MM.1S (cell line): ENCODE data around the gene C1orf74.

Source experiments
- DNase-seq: peaks from one replicate; pipeline ENCODE4 v3.0.0-alpha.2; 2015
- H2AFZ ChIP-seq: fragments of 300-600 bp; sonication (generic); 2 replicates; pipeline ENCODE4 v1.6.0; 2016; ENCODE audit warnings: antibody characterized with exemption, low read length
- H3F3A ChIP-seq: fragments of 300-600 bp; sonication (generic); 2 replicates; pipeline ENCODE4 v1.6.1; 2016; ENCODE audit warnings: mild to moderate bottlenecking, antibody characterized with exemption, low read length, moderate library complexity, mixed read lengths; ENCODE audit not compliant: insufficient read depth
- H3K27ac ChIP-seq: fragments of 300-600 bp; sonication (generic); 2 replicates; pipeline ENCODE4 v1.5.1; 2016; ENCODE audit warnings: mild to moderate bottlenecking, low read length
- H3K27me3 ChIP-seq: fragments of 300-600 bp; sonication (generic); replicated peaks from 2 replicates; pipeline ENCODE4 v1.6.0; 2016; ENCODE audit warnings: low read length; ENCODE audit not compliant: insufficient read depth
- H3K36me3 ChIP-seq: fragments of 300-600 bp; sonication (generic); replicated peaks from 2 replicates; pipeline ENCODE4 v1.6.1; 2016; ENCODE audit warnings: mild to moderate bottlenecking, low read length, mixed read lengths; ENCODE audit not compliant: insufficient read depth
- H3K4me1 ChIP-seq: fragments of 300-600 bp; sonication (generic); 2 replicates; pipeline ENCODE4 v1.6.1; 2016; ENCODE audit warnings: low read length, mixed read lengths
- H3K4me2 ChIP-seq: fragments of 300-600 bp; sonication (generic); 2 replicates; pipeline ENCODE4 v1.6.0; 2016; ENCODE audit warnings: low read depth, low read length
- H3K4me3 ChIP-seq: fragments of 300-600 bp; sonication (generic); 2 replicates; pipeline ENCODE4 v1.5.1; 2016; ENCODE audit warnings: low read length, mixed read lengths
- H3K79me2 ChIP-seq: fragments of 300-600 bp; sonication (generic); 2 replicates; pipeline ENCODE4 v1.6.1; 2016; ENCODE audit warnings: mixed run types, low read length, mixed read lengths
- H3K9ac ChIP-seq: fragments of 300-600 bp; sonication (generic); 2 replicates; pipeline ENCODE4 v1.6.1; 2016; ENCODE audit warnings: low read length, mixed read lengths
- H3K9me2 ChIP-seq: fragments of 300-600 bp; sonication (generic); replicated peaks from 2 replicates; pipeline ENCODE4 v1.6.1; 2016; ENCODE audit warnings: mild to moderate bottlenecking, low read length, mixed read lengths; ENCODE audit not compliant: insufficient read depth
- H3K9me3 ChIP-seq: fragments of 300-600 bp; sonication (generic); replicated peaks from 2 replicates; pipeline ENCODE4 v1.6.1; 2016; ENCODE audit warnings: mild to moderate bottlenecking, low read length, mixed read lengths; ENCODE audit not compliant: insufficient read depth
- H4K20me1 ChIP-seq: fragments of 300-600 bp; sonication (generic); 2 replicates; pipeline ENCODE4 v1.6.1; 2016; ENCODE audit warnings: mild to moderate bottlenecking, low read length, moderate library complexity, mixed read lengths; ENCODE audit not compliant: insufficient read depth
- CTCF ChIP-seq: fragments of 300-600 bp; sonication (generic); IDR thresholded peaks from 2 replicates; pipeline ENCODE4 v1.5.1; 2016; ENCODE audit warnings: antibody characterized with exemption, low read length, mixed read lengths
- EZH2 ChIP-seq: fragments of 300-600 bp; sonication (generic); optimal IDR thresholded peaks from 2 replicates; pipeline ENCODE3; 2017; ENCODE audit warnings: low read depth, mild to moderate bottlenecking, antibody characterized with exemption, low read length, mixed read lengths
- EZH2phosphoT487 ChIP-seq: fragments of 300-600 bp; sonication (generic); IDR thresholded peaks from 2 replicates; pipeline ENCODE4 v1.6.1; 2018; ENCODE audit warnings: antibody characterized with exemption, low read length

The C1orf74 gene

GRCh38 chr1:209778102-209778501 is 6.3 kb downstream of the C1orf74 start:
- H3K79me2 ChIP-seq, result peaks cover 3% of the 10 kb centered on the region; the same call in 1 of the 2 replicates
- H2AFZ ChIP-seq, result no peak overlapping the region
- no peak for DNase-seq
- no peaks in the 10 kb centered on the region for H3K9me2 ChIP-seq
- H3K4me1 ChIP-seq, result peaks cover 25% of the 10 kb centered on the region
- H3K9me3 ChIP-seq, result no peaks in the 10 kb centered on the region
- H3K27me3 ChIP-seq, result no peaks in the 10 kb centered on the region
- H3K4me3 ChIP-seq, result no peak overlapping the region
- no peak for TF ChIP-seq EZH2phosphoT487
- no peak for TF ChIP-seq CTCF
- no peak for TF ChIP-seq EZH2
- peaks cover 19% of the 10 kb centered on the region; the same call in 1 of the 2 replicates for H3K36me3 ChIP-seq
- no peak overlapping the region for H3K4me2 ChIP-seq
- H3K9ac ChIP-seq, result no peak overlapping the region
- peaks cover 10% of the 10 kb centered on the region; the same call in 1 of the 2 replicates for H3F3A ChIP-seq
- H4K20me1 ChIP-seq, result no peaks in the 10 kb centered on the region
- H3K27ac ChIP-seq, result no peak overlapping the region

- Histone ChIP-seq H4K20me1 (no peaks in the 10 kb centered on the region), H3K79me2 (peaks cover 3% of the 10 kb centered on the region; the same call in 1 of the 2 replicates), H3K4me2 (no peak overlapping the region), H3K4me1 (peaks cover 25% of the 10 kb centered on the region), H3K9ac (no peak overlapping the region), H3K27ac (no peak overlapping the region), H3K4me3 (no peak overlapping the region), H3F3A (peaks cover 10% of the 10 kb centered on the region; the same call in 1 of the 2 replicates), H2AFZ (no peak overlapping the region), H3K27me3 (no peaks in the 10 kb centered on the region), H3K9me2 (no peaks in the 10 kb centered on the region), H3K36me3 (peaks cover 19% of the 10 kb centered on the region; the same call in 1 of the 2 replicates), H3K9me3 (no peaks in the 10 kb centered on the region)
- TF ChIP-seq CTCF (no peak), EZH2phosphoT487 (no peak), EZH2 (no peak)
- DNase-seq, result no peak
Measured at GRCh38 chr1:209777587-209777986, 6.8 kb downstream of the C1orf74 start.

GRCh38 chr1:209775678-209776077 is 8.7 kb downstream of the C1orf74 start:
- peaks cover 9% of the 10 kb centered on the region for H3K79me2 ChIP-seq
- DNase-seq, result no peak
- no peaks in the 10 kb centered on the region for H3K27me3 ChIP-seq
- no peak overlapping the region for H3K9ac ChIP-seq
- H3F3A ChIP-seq, result peaks cover 4% of the 10 kb centered on the region; the same call in 1 of the 2 replicates
- H3K9me3 ChIP-seq, result no peaks in the 10 kb centered on the region
- TF ChIP-seq EZH2, result no peak
- no peak for TF ChIP-seq EZH2phosphoT487
- no peak for TF ChIP-seq CTCF
- H2AFZ ChIP-seq, result no peak overlapping the region
- H3K36me3 ChIP-seq, result peaks cover 19% of the 10 kb centered on the region; the same call in 1 of the 2 replicates
- H3K27ac ChIP-seq, result no peak overlapping the region
- H3K4me3 ChIP-seq, result no peak overlapping the region
- no peak overlapping the region for H3K4me2 ChIP-seq
- H4K20me1 ChIP-seq, result no peaks in the 10 kb centered on the region
- H3K9me2 ChIP-seq, result no peaks in the 10 kb centered on the region
- H3K4me1 ChIP-seq, result peaks cover 25% of the 10 kb centered on the region
